OCI-LY1 (cell line): ENCODE measurements around the gene TTBK1.

Source experiments
- H2AFZ ChIP-seq: fragments of 200-600 bp; sonication (generic), shearing (Covaris generic); 2 replicates; pipeline ENCODE4 v1.6.0; 2014; ENCODE audit warnings: antibody characterized with exemption, mild to moderate bottlenecking, low read length
- H3F3A ChIP-seq: fragments of 200-600 bp; sonication (generic), shearing (Covaris generic); 2 replicates; pipeline ENCODE4 v1.6.0; 2014; ENCODE audit warnings: mild to moderate bottlenecking, antibody characterized with exemption, low read length, moderate library complexity; ENCODE audit not compliant: insufficient read depth
- H3K27ac ChIP-seq: fragments of 200-600 bp; sonication (generic); 2 replicates; pipeline ENCODE4 v1.5.1; 2014; ENCODE audit warnings: low read length, mixed run types, mild to moderate bottlenecking, low read depth; ENCODE audit not compliant: poor library complexity, severe bottlenecking
- H3K27me3 ChIP-seq: fragments of 200-600 bp; sonication (generic); 2 replicates; pipeline ENCODE4 v1.6.0; 2014; ENCODE audit warnings: antibody characterized with exemption, mild to moderate bottlenecking, low read length, moderate library complexity; ENCODE audit not compliant: insufficient read depth
- H3K36me3 ChIP-seq: fragments of 200-600 bp; sonication (generic); 2 replicates; pipeline ENCODE4 v1.6.1; 2014; ENCODE audit warnings: mild to moderate bottlenecking, antibody characterized with exemption, low read length, moderate library complexity, mixed read lengths; ENCODE audit not compliant: insufficient read depth
- H3K4me1 ChIP-seq: fragments of 200-600 bp; sonication (generic); 2 replicates; pipeline ENCODE4 v1.5.1; 2014; ENCODE audit warnings: mild to moderate bottlenecking, low read length, moderate library complexity; ENCODE audit not compliant: insufficient read depth, severe bottlenecking
- H3K4me2 ChIP-seq: fragments of 200-600 bp; sonication (generic), shearing (Covaris generic); 2 replicates; pipeline ENCODE4 v1.6.1; 2014; ENCODE audit warnings: low read length
- H3K4me3 ChIP-seq: fragments of 200-600 bp; sonication (generic); 2 replicates; pipeline ENCODE4 v1.5.1; 2014; ENCODE audit warnings: low read length, low read depth, mild to moderate bottlenecking, mixed read lengths; ENCODE audit not compliant: poor library complexity, severe bottlenecking
- H3K79me2 ChIP-seq: fragments of 200-600 bp; shearing (Covaris generic); 2 replicates; pipeline ENCODE4 v1.6.1; 2016; ENCODE audit warnings: mixed run types, low read length, mixed read lengths; ENCODE audit not compliant: insufficient read depth
- H3K9ac ChIP-seq: fragments of 200-600 bp; sonication (generic), shearing (Covaris generic); 2 replicates; pipeline ENCODE4 v1.6.1; 2014; ENCODE audit warnings: mild to moderate bottlenecking, low read length, mixed read lengths
- H3K9me2 ChIP-seq: fragments of 200-600 bp; sonication (generic), shearing (Covaris generic); 2 replicates; pipeline ENCODE4 v1.6.1; 2014; ENCODE audit warnings: low read depth, mild to moderate bottlenecking, low read length, mixed read lengths
- H3K9me3 ChIP-seq: fragments of 200-600 bp; shearing (Covaris generic); 2 replicates; pipeline ENCODE4 v1.6.1; 2014; ENCODE audit warnings: low read length, mixed read lengths
- H4K20me1 ChIP-seq: fragments of 200-600 bp; sonication (generic), shearing (Covaris generic); 2 replicates; pipeline ENCODE4 v1.6.0; 2016; ENCODE audit warnings: mild to moderate bottlenecking, low read length; ENCODE audit not compliant: insufficient read depth
- CTCF ChIP-seq: fragments of 200-600 bp; sonication (generic), shearing (Covaris generic); IDR thresholded peaks from 2 replicates; pipeline ENCODE4 v1.5.1; 2017; ENCODE audit warnings: mild to moderate bottlenecking, antibody characterized with exemption, low read length, moderate library complexity, mixed read lengths
- EZH2 ChIP-seq: fragments of 200-600 bp; sonication (generic), shearing (Covaris generic); IDR thresholded peaks from 2 replicates; pipeline ENCODE4 v1.8.0; 2017; ENCODE audit warnings: borderline replicate concordance, mixed run types, mild to moderate bottlenecking, antibody characterized with exemption, low read length, moderate library complexity, mixed read lengths

Gene TTBK1

DNA sequence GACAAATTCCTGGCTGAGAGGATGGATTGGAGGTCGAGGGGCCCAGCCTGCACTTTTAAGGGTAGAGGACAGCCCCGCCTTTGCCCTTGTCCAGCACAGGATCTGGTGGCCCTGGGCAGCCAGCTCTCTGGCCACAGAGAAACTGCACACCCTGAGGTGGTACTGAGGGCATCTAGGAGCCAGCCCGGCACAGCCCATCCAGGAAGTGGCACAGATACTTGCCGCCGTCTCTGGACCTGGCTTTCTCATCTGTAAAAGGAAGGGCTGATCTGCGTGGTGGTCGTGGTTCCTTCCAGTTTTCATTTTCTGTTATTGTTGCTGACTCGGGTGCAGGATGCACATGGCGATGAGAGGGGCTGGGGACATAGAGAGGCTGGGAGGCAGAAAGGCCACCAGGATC lies 38.8 kb downstream of the TTBK1 start:
- H3F3A ChIP-seq: no peaks in the 10 kb centered on the region
- TF ChIP-seq CTCF (no peak), EZH2 (no peak)
- H3K9me3 ChIP-seq: no peaks in the 10 kb centered on the region
- H3K27me3 ChIP-seq: peaks cover 7% of the 10 kb centered on the region; the same call in 1 of the 2 replicates
- H3K4me1 ChIP-seq: no peaks in the 10 kb centered on the region
- no peaks in the 10 kb centered on the region for H3K79me2 ChIP-seq
- H3K9ac ChIP-seq: no peak overlapping the region
- H3K4me3 ChIP-seq: no peak overlapping the region
- H3K4me2 ChIP-seq: no peak overlapping the region
- no peaks in the 10 kb centered on the region for H3K9me2 ChIP-seq
- H3K27ac ChIP-seq: no peak overlapping the region
- no peaks in the 10 kb centered on the region for H4K20me1 ChIP-seq
- H3K36me3 ChIP-seq: no peaks in the 10 kb centered on the region
- no peak overlapping the region for H2AFZ ChIP-seq

- H3K9me3 ChIP-seq: no peaks in the 10 kb centered on the region
- no peaks in the 10 kb centered on the region for H3K9me2 ChIP-seq
- no peaks in the 10 kb centered on the region; the same call in 1 of the 2 replicates for H3K27me3 ChIP-seq
- no peaks in the 10 kb centered on the region for H3K79me2 ChIP-seq
- no peak overlapping the region for H3K4me2 ChIP-seq
- H3K4me1 ChIP-seq: no peaks in the 10 kb centered on the region
- H3K9ac ChIP-seq: no peak overlapping the region
- no peaks in the 10 kb centered on the region for H3K36me3 ChIP-seq
- H3F3A ChIP-seq: no peaks in the 10 kb centered on the region
- no peak overlapping the region for H2AFZ ChIP-seq
- TF ChIP-seq EZH2: no peak
- TF ChIP-seq CTCF: no peak
- H3K4me3 ChIP-seq: no peak overlapping the region
- H3K27ac ChIP-seq: no peak overlapping the region
- no peaks in the 10 kb centered on the region for H4K20me1 ChIP-seq
These were observed 39.6 kb downstream of the TTBK1 start for GRCh38 chr6:43282636-43283513.

DNA sequence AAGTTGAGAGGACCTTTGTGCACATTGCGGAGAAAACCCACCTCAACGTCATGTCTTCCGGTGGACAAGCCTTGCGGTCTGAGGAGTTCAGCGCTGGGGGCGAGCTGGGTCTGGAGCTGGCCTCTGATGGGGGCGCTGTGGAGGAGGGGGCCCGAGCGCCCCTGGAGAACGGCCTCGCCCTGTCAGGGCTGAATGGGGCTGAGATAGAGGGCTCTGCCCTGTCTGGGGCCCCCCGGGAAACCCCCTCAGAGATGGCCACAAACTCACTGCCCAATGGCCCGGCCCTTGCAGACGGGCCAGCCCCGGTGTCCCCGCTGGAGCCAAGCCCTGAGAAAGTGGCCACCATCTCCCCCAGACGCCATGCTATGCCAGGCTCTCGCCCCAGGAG lies 40.2 kb downstream of the TTBK1 start:
- Histone ChIP-seq H3K27me3 (no peaks in the 10 kb centered on the region), H3K4me3 (no peak overlapping the region), H3K4me2 (no peak overlapping the region), H3F3A (no peaks in the 10 kb centered on the region), H3K36me3 (no peaks in the 10 kb centered on the region), H3K79me2 (no peaks in the 10 kb centered on the region), H3K9me2 (no peaks in the 10 kb centered on the region), H3K9ac (no peak overlapping the region), H3K4me1 (no peaks in the 10 kb centered on the region), H4K20me1 (no peaks in the 10 kb centered on the region), H2AFZ (no peak overlapping the region), H3K27ac (no peak overlapping the region), H3K9me3 (no peaks in the 10 kb centered on the region)
- TF ChIP-seq CTCF (no peak), EZH2 (no peak)
